ENCODE measurements around the gene PDS5A. TPM values are rescaled to one million over a fixed set of nuclear protein-coding genes. Genes with fewer than 3 reads are reported as not detected.
"Not testable (repeated sequence)": the region's sequence is repeated elsewhere in the genome, so short reads cannot be mapped to it uniquely, and the experiment has no call there.

The PDS5A gene
- total RNA-seq, 1 donor from 2014 or later, result 74.8 TPM

DNA sequence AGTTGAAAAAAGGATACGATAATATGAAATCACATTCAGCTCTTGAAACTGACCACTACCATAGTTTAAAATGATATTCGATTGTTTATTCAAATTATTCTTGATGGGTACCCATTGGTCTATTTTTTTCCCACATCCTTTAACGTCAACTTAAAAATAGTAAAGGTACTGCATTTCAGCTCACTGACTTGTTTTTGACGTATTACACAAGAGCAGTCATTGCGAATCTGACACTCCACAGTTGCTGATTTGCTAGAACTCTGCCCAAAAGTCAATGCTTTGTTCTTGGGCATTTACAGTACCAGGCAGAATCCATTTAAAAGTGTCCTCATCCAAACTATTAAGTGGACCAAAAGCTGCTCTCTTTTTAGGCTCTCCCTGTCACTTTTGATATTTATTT lies 1.2 kb upstream of the PDS5A start:
- no peaks in the 10 kb centered on the region for H3K27me3 ChIP-seq (ENCODE audit: low read depth)
- DNase-seq (no peak), ATAC-seq (no peak)
- TF ChIP-seq, protein P1, sequence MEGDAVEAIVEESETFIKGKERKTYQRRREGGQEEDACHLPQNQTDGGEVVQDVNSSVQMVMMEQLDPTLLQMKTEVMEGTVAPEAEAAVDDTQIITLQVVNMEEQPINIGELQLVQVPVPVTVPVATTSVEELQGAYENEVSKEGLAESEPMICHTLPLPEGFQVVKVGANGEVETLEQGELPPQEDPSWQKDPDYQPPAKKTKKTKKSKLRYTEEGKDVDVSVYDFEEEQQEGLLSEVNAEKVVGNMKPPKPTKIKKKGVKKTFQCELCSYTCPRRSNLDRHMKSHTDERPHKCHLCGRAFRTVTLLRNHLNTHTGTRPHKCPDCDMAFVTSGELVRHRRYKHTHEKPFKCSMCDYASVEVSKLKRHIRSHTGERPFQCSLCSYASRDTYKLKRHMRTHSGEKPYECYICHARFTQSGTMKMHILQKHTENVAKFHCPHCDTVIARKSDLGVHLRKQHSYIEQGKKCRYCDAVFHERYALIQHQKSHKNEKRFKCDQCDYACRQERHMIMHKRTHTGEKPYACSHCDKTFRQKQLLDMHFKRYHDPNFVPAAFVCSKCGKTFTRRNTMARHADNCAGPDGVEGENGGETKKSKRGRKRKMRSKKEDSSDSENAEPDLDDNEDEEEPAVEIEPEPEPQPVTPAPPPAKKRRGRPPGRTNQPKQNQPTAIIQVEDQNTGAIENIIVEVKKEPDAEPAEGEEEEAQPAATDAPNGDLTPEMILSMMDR (IDR thresholded peaks at IDR 0.05), result no peak
- H3K4me1 ChIP-seq, result peaks cover 19% of the 10 kb centered on the region
- intact Hi-C loops (cut with DNase I), result loop anchor here (10.0 kb wide), 2 partner anchors 284 to 514 kb away; partner anchors contain the start of gene UBE2K
- no peak overlapping the region for H3K27ac ChIP-seq
- no peak overlapping the region for H3K4me3 ChIP-seq
- no peaks in the 10 kb centered on the region for H3K9me3 ChIP-seq
- H3K36me3 ChIP-seq, result peaks cover 18% of the 10 kb centered on the region

DNA sequence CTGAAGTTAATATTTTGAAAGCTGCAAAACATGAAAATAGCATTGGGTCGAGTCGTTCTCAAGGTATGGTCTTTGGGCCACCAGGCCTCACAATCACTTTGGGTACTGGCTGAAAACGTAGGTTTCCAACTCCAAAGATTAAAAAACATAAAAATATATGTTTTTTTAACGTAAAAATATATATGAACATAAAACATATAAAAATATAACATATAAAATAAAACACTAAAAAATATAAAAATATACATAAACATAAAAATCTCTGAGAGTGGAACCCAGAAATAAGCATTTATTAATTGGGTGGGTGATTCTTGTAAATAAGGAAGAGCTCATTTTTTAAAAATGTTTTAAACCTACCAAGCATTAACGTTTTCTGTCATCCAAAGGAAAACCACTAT lies 666 bp upstream of the PDS5A start:
- H3K36me3 ChIP-seq, result peaks cover 23% of the 10 kb centered on the region
- H3K27me3 ChIP-seq (ENCODE audit: low read depth), result no peaks in the 10 kb centered on the region
- H3K9me3 ChIP-seq, result no peaks in the 10 kb centered on the region
- intact Hi-C loops (cut with DNase I), result loop anchor here (10.0 kb wide), 2 partner anchors 284 to 514 kb away; partner anchors contain the start of gene UBE2K
- peak overlapping the region; percentile 93 for H3K27ac ChIP-seq
- peaks cover 19% of the 10 kb centered on the region for H3K4me1 ChIP-seq
- peak overlapping the region; percentile 81 for H3K4me3 ChIP-seq
- DNase-seq (no peak), ATAC-seq (no peak)
- TF ChIP-seq, protein P1 (IDR thresholded peaks at IDR 0.05), result no peak

DNA sequence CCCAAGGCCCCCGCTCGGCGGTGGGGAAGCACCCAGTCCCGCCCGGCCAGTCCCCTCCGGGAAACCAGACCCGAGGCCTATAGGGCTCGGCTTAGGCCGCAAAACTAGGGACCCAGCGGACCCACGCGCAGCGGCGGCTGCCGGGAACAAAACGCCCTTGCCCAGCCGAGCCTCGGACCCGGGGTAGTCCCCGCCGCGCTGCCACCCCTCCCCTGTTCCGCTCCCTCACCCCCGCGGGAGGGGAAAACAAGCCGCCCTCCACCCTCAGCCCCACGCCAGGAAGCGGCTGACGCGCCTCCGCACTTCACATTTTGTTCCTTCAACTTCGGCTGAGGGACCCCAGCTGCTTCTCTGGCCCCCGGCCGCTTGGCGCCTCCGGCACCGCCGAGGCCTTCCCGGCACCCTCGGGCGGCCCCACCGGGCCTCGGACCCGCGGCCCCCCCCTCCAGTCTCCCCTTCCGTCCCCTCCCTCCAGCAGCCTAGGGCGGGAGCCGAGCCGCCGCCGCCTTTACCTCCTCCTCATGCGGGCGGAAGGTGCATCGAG lies 694 bp downstream of the PDS5A start:
- peak overlapping the region; percentile 81 for H3K4me3 ChIP-seq
- H3K4me1 ChIP-seq, result peaks cover 23% of the 10 kb centered on the region
- intact Hi-C loops (cut with DNase I), result loop anchor here (10.0 kb wide), 2 partner anchors 282 to 512 kb away; partner anchors contain the start of gene UBE2K
- no peaks in the 10 kb centered on the region for H3K9me3 ChIP-seq
- no peaks in the 10 kb centered on the region for H3K27me3 ChIP-seq (ENCODE audit: low read depth)
- ATAC-seq (peak; percentile 54 to 62), DNase-seq (peak; percentile 62)
- H3K36me3 ChIP-seq, result peaks cover 31% of the 10 kb centered on the region
- TF ChIP-seq, protein P1 (IDR thresholded peaks at IDR 0.05), result no peak
- peak overlapping the region; percentile 93 for H3K27ac ChIP-seq

DNA sequence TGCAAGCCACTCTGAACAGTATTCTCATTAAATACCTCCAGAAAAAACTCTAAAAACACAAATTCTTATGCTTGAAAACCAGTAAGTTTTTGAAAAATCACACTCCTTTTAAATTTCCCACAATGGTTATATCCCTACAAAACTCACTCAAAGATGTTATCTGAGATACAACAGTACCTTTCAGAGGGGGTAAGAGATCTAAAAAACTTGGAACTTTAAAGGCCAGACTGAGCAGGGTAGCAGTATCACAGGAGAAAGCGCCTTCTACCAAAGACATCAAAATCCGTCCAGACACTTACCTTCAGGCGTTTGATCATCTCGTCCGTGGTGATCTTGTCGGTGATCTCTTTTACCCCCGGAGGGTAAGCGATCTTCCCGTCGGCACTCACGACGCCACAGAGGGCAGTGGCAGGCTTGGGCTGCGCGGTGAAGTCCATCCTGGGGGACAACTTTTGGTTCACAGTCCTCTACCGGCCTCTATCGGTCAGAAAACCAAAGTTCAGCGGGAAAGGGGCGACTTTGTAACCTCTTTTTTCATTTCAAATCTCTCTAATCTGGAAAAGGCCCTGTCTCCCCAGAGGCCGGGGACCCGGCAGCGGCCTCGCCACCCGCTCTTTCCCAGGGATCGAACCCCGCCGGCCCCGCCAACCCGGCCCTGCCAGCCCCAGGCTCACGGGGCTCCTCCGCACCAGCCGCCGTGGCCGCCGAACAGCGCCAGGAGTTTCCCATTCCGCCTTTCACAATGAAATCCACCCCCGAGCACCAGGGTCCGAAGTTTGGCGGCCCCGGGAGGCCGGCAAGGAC lies 1.4 kb downstream of the PDS5A start:
- Histone ChIP-seq H3K4me1 (peaks cover 29% of the 10 kb centered on the region), H3K9me3 (no peaks in the 10 kb centered on the region), H3K4me3 (peak overlapping the region; percentile 81), H3K27ac (peak overlapping the region; percentile 93), H3K36me3 (peaks cover 31% of the 10 kb centered on the region), H3K27me3 (ENCODE audit: low read depth) (no peaks in the 10 kb centered on the region)
- DNase-seq, result peak; percentile 77
- TF ChIP-seq, protein P1 (IDR thresholded peaks at IDR 0.05), result peak; percentile 76
- ATAC-seq, result peak; percentile 85
- intact Hi-C loops (cut with DNase I), result loop anchor here (10.0 kb wide), 2 partner anchors 282 to 512 kb away; partner anchors contain the start of gene UBE2K

DNA sequence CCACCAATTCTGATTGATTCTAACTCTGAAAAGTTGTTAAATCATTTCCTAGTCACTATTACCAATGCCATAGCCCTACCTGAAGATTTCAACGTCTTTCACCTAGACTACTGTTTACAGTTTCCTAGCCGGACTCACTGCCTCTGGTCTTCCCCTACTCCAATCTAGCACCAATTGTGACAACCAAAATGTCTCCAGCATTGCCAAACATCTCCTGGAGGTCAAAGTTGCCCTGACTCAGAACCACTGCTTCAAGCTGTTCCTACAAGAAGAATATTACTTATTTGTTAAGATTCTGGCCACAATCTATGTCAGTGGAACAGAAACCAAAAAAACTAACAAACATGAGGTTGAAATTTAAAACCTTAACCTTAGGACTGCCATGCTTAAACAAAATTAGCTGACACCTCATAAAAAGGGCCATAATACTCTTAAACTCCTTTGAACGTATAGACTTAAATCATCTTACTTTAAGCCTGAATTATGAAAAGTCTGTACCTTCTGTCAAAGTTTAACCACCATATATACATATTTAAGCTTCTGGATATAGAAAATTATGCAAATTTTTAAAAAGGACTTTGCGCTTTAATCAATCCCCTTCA lies 2.1 kb downstream of the PDS5A start:
- no peak for DNase-seq
- H3K27ac ChIP-seq, result peak overlapping the region; percentile 93

DNA sequence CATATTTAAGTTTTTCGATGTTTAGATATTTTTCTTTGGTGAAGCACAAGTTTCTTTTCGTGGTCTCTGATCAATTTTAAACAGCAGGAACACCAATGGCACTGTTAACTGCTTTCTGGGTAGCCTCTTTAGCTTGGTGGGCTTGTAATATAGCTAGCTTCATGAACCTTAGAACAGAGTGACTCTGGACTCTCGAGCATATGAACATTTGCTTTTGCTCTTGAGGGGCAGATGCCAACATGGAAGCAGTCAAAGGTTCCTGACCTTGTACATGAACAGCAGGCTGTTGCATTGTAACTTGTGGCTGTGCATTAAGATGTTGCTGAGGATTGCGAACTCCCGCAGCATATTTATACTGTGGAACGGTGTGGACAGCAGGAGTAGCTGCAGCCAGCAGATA lies 4.7 kb downstream of the PDS5A start:
- not testable (repeated sequence) for H3K4me3 ChIP-seq; H3K27me3 ChIP-seq (ENCODE audit: low read depth); H3K27ac ChIP-seq; DNase-seq; H3K9me3 ChIP-seq; ATAC-seq
- Histone ChIP-seq H3K4me1 (peaks cover 52% of the 10 kb centered on the region), H3K36me3 (peaks cover 32% of the 10 kb centered on the region)
- intact Hi-C loops (cut with DNase I), result loop anchor here (10.0 kb wide), 2 partner anchors 278 to 508 kb away; partner anchors contain the start of gene UBE2K

More for the DNA sequence above, 2.1 kb downstream of the PDS5A start:
- Histone ChIP-seq H3K36me3 (peaks cover 31% of the 10 kb centered on the region), H3K9me3 (no peaks in the 10 kb centered on the region), H3K4me3 (peak overlapping the region; percentile 81), H3K27me3 (ENCODE audit: low read depth) (no peaks in the 10 kb centered on the region), H3K4me1 (peaks cover 37% of the 10 kb centered on the region)
- no peak for ATAC-seq
- TF ChIP-seq, protein P1 (IDR thresholded peaks at IDR 0.05), result no peak
- intact Hi-C loops (cut with DNase I), result loop anchor here (10.0 kb wide), 2 partner anchors 281 to 511 kb away; partner anchors contain the start of gene UBE2K
